ENCODE data around the gene SOCS6. TPM values are rescaled to one million over a fixed set of nuclear protein-coding genes. Genes with fewer than 3 reads are reported as not detected.

The SOCS6 gene
- total RNA-seq, 1 donor from 2014 or later, result 23.7 TPM

- Mint-ChIP-seq H3K27ac (ENCODE audit: unreplicated experiment) (no peak overlapping the region), H3K4me1 (ENCODE audit: unreplicated experiment) (no peaks in the 10 kb centered on the region)
Measured at GRCh38 chr18:70310560-70311320, 21.9 kb downstream of the SOCS6 start.

GRCh38 chr18:70311726-70312125, 22.9 kb downstream of the SOCS6 start:
- TF ChIP-seq CTCF (IDR thresholded peaks at IDR 0.05; ENCODE audit: unreplicated experiment), result no peak
- H3K27ac Mint-ChIP-seq (ENCODE audit: unreplicated experiment), result no peak overlapping the region
- no peaks in the 10 kb centered on the region for H3K27me3 Mint-ChIP-seq (ENCODE audit: unreplicated experiment)
- H3K4me1 Mint-ChIP-seq (ENCODE audit: unreplicated experiment), result no peaks in the 10 kb centered on the region
- H3K36me3 Mint-ChIP-seq (ENCODE audit: low read depth, unreplicated experiment), result no peaks in the 10 kb centered on the region
- H3K9me3 Mint-ChIP-seq (ENCODE audit: unreplicated experiment), result no peaks in the 10 kb centered on the region
- H3K4me3 Mint-ChIP-seq (ENCODE audit: unreplicated experiment), result no peak overlapping the region
- no peak for DNase-seq (ENCODE audit: low spot score)

More at GRCh38 chr18:70310560-70311320, 21.9 kb downstream of the SOCS6 start:
- H3K27me3 Mint-ChIP-seq (ENCODE audit: unreplicated experiment), result no peaks in the 10 kb centered on the region
- no peak for DNase-seq (ENCODE audit: low spot score)
- no peak for TF ChIP-seq CTCF (IDR thresholded peaks at IDR 0.05; ENCODE audit: unreplicated experiment)
- H3K36me3 Mint-ChIP-seq (ENCODE audit: low read depth, unreplicated experiment), result no peaks in the 10 kb centered on the region
- H3K4me3 Mint-ChIP-seq (ENCODE audit: unreplicated experiment), result no peak overlapping the region
- H3K9me3 Mint-ChIP-seq (ENCODE audit: unreplicated experiment), result no peaks in the 10 kb centered on the region

- Mint-ChIP-seq H3K27me3 (ENCODE audit: unreplicated experiment) (no peaks in the 10 kb centered on the region), H3K36me3 (ENCODE audit: low read depth, unreplicated experiment) (no peaks in the 10 kb centered on the region), H3K4me1 (ENCODE audit: unreplicated experiment) (no peaks in the 10 kb centered on the region), H3K27ac (ENCODE audit: unreplicated experiment) (no peak overlapping the region), H3K9me3 (ENCODE audit: unreplicated experiment) (no peaks in the 10 kb centered on the region), H3K4me3 (ENCODE audit: unreplicated experiment) (no peak overlapping the region)
- no peak for DNase-seq (ENCODE audit: low spot score)
- no peak for TF ChIP-seq CTCF (IDR thresholded peaks at IDR 0.05; ENCODE audit: unreplicated experiment)
Measured at GRCh38 chr18:70313640-70314039, 24.8 kb downstream of the SOCS6 start.

GRCh38 chr18:70314151-70314782, 25.4 kb downstream of the SOCS6 start:
- TF ChIP-seq CTCF (IDR thresholded peaks at IDR 0.05; ENCODE audit: unreplicated experiment), result no peak
- Mint-ChIP-seq H3K4me3 (ENCODE audit: unreplicated experiment) (no peak overlapping the region), H3K9me3 (ENCODE audit: unreplicated experiment) (no peaks in the 10 kb centered on the region), H3K27me3 (ENCODE audit: unreplicated experiment) (no peaks in the 10 kb centered on the region), H3K27ac (ENCODE audit: unreplicated experiment) (no peak overlapping the region), H3K36me3 (ENCODE audit: low read depth, unreplicated experiment) (no peaks in the 10 kb centered on the region), H3K4me1 (ENCODE audit: unreplicated experiment) (no peaks in the 10 kb centered on the region)
- DNase-seq (ENCODE audit: low spot score), result no peak

- Mint-ChIP-seq H3K4me1 (ENCODE audit: unreplicated experiment) (no peaks in the 10 kb centered on the region), H3K4me3 (ENCODE audit: unreplicated experiment) (no peak overlapping the region), H3K36me3 (ENCODE audit: low read depth, unreplicated experiment) (no peaks in the 10 kb centered on the region), H3K9me3 (ENCODE audit: unreplicated experiment) (no peaks in the 10 kb centered on the region), H3K27me3 (ENCODE audit: unreplicated experiment) (peaks cover 2% of the 10 kb centered on the region), H3K27ac (ENCODE audit: unreplicated experiment) (no peak overlapping the region)
- no peak for TF ChIP-seq CTCF (IDR thresholded peaks at IDR 0.05; ENCODE audit: unreplicated experiment)
- DNase-seq (ENCODE audit: low spot score), result no peak
Measured at GRCh38 chr18:70319187-70319586, 30.3 kb downstream of the SOCS6 start.

All from endothelial cell (in vitro differentiated cells).